Nephron (organoid): ENCODE measurements around the gene BUD23.
"Not testable (repeated sequence)": the region's sequence is repeated elsewhere in the genome, so short reads cannot be mapped to it uniquely, and the experiment has no call there.

ENCODE experiments used
- H3K27ac Mint-ChIP-seq, 3 experiments: 2 replicates each; pipeline ENCODE4 v1.8.0; 2020; ENCODE audit warnings: mixed read lengths in 3 of 3, mild to moderate bottlenecking in 2 of 3, moderate library complexity in 1 of 3
- H3K27me3 Mint-ChIP-seq: 2 replicates; pipeline ENCODE4 v1.8.0; 2021; ENCODE audit warnings: low read depth, mild to moderate bottlenecking, moderate library complexity, mixed read lengths
- H3K36me3 Mint-ChIP-seq: 2 replicates; pipeline ENCODE4 v1.8.0; 2020; ENCODE audit warnings: low read depth, mixed read lengths
- H3K4me1 Mint-ChIP-seq: 2 replicates; pipeline ENCODE4 v1.8.0; 2020; ENCODE audit warnings: mixed read lengths
- H3K4me3 Mint-ChIP-seq, 3 experiments: 2 replicates each; pipeline ENCODE4 v1.8.0; 2020; ENCODE audit warnings: mild to moderate bottlenecking in 3 of 3, mixed read lengths in 3 of 3, moderate library complexity in 2 of 3
- H3K9me3 Mint-ChIP-seq: 2 replicates; pipeline ENCODE4 v1.8.0; 2020; ENCODE audit warnings: mixed read lengths
- TF ChIP-seq, protein P1 (sequence below), 3 experiments: fragments of 200-600 bp; sonication (generic); IDR thresholded peaks; one replicate each; pipeline ENCODE4 v1.5.0; 2021; ENCODE audit warnings: antibody characterized with exemption in 3 of 3; ENCODE audit not compliant: unreplicated experiment in 3 of 3

Gene BUD23

DNA sequence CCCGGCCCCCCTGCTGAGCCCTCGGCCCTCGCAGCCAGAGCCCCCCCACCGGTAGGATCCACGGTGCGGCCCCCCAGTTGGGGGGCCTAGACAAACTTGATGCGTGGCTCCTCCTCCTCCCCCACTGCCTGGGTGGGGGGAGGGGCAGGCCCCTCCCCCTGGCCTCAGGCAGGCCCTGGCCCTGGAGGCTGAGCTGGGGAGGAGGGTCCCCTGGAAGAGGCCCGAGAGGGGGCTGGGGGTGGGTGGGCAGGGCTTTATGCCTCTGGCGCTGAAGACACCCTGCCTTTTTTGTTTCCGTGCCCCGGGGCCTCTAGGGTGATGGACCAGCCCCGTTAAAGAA lies 12.1 kb upstream of the BUD23 start:
- Mint-ChIP-seq H3K9me3 (no peaks in the 10 kb centered on the region), H3K4me1 (peaks cover 11% of the 10 kb centered on the region), H3K4me3 (no peak overlapping the region), H3K27ac (no peak overlapping the region), H3K27me3 (peaks cover 3% of the 10 kb centered on the region), H3K36me3 (peaks cover 7% of the 10 kb centered on the region)
- TF ChIP-seq, protein P1, sequence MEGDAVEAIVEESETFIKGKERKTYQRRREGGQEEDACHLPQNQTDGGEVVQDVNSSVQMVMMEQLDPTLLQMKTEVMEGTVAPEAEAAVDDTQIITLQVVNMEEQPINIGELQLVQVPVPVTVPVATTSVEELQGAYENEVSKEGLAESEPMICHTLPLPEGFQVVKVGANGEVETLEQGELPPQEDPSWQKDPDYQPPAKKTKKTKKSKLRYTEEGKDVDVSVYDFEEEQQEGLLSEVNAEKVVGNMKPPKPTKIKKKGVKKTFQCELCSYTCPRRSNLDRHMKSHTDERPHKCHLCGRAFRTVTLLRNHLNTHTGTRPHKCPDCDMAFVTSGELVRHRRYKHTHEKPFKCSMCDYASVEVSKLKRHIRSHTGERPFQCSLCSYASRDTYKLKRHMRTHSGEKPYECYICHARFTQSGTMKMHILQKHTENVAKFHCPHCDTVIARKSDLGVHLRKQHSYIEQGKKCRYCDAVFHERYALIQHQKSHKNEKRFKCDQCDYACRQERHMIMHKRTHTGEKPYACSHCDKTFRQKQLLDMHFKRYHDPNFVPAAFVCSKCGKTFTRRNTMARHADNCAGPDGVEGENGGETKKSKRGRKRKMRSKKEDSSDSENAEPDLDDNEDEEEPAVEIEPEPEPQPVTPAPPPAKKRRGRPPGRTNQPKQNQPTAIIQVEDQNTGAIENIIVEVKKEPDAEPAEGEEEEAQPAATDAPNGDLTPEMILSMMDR (IDR thresholded peaks at IDR 0.05; ENCODE audit: unreplicated experiment in 3 of 3) = no peak

GRCh38 chr7:73671857-73672445 lies 11.4 kb upstream of the BUD23 start:
- H3K27ac Mint-ChIP-seq = peak overlapping the region in 2 of 3 experiments; percentile 24 to 47
- peaks cover 3% of the 10 kb centered on the region for H3K27me3 Mint-ChIP-seq
- peaks cover 11% of the 10 kb centered on the region for H3K4me1 Mint-ChIP-seq
- H3K9me3 Mint-ChIP-seq = no peaks in the 10 kb centered on the region
- H3K4me3 Mint-ChIP-seq = peak overlapping the region; percentile 37 to 67 (median 58)
- H3K36me3 Mint-ChIP-seq = peaks cover 7% of the 10 kb centered on the region
- TF ChIP-seq, protein P1 (IDR thresholded peaks at IDR 0.05; ENCODE audit: unreplicated experiment in 3 of 3) = no peak

GRCh38 chr7:73674468-73675124 lies 8.8 kb upstream of the BUD23 start:
- TF ChIP-seq, protein P1 (IDR thresholded peaks at IDR 0.05; ENCODE audit: unreplicated experiment in 3 of 3) = no peak
- H3K4me1 Mint-ChIP-seq = peaks cover 9% of the 10 kb centered on the region

DNA sequence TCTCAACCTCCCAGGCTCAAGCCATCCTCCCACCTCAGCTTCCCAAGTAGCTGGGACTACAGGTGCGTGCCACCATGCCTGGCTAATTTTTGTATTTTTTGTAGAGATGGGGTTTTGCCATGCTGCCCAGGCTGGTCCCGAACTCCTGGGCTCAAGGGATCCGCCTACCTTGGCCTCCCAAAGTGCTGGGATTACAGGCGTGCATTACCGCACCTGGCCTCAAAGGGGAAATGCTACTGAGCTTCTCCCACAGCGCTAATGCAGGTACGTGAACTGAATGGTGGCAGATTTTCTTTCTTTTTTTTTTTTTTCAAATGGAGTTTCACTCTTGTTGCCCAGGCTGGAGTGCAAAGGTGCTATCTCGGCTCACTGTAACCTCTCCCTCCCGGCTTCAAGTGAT lies 7.3 kb upstream of the BUD23 start:
- H3K36me3 Mint-ChIP-seq = peaks cover 28% of the 10 kb centered on the region
- H3K27me3 Mint-ChIP-seq, H3K27ac Mint-ChIP-seq, H3K9me3 Mint-ChIP-seq, H3K4me3 Mint-ChIP-seq: not testable (repeated sequence)
- peaks cover 15% of the 10 kb centered on the region for H3K4me1 Mint-ChIP-seq

More at GRCh38 chr7:73674468-73675124, 8.8 kb upstream of the BUD23 start:
- Mint-ChIP-seq H3K27me3 (no peaks in the 10 kb centered on the region), H3K27ac (peak overlapping the region in 1 of 3 experiments; percentile 55), H3K4me3 (no peak overlapping the region), H3K9me3 (no peaks in the 10 kb centered on the region), H3K36me3 (peaks cover 22% of the 10 kb centered on the region)

- Mint-ChIP-seq H3K27me3 (no peaks in the 10 kb centered on the region), H3K4me1 (peaks cover 27% of the 10 kb centered on the region), H3K9me3 (no peaks in the 10 kb centered on the region), H3K36me3 (peaks cover 23% of the 10 kb centered on the region), H3K27ac (no peak overlapping the region), H3K4me3 (peak overlapping the region; percentile 27 to 99 (median 50))
- TF ChIP-seq, protein P1 (IDR thresholded peaks at IDR 0.05; ENCODE audit: unreplicated experiment in 3 of 3) = no peak
Observed at GRCh38 chr7:73678862-73679261, 4.5 kb upstream of the BUD23 start.

- TF ChIP-seq, protein P1 (IDR thresholded peaks at IDR 0.05; ENCODE audit: unreplicated experiment in 3 of 3) = no peak
- H3K27ac Mint-ChIP-seq = no peak overlapping the region
- H3K9me3 Mint-ChIP-seq = no peaks in the 10 kb centered on the region
- H3K4me1 Mint-ChIP-seq = peaks cover 30% of the 10 kb centered on the region
- H3K36me3 Mint-ChIP-seq = peaks cover 23% of the 10 kb centered on the region
- peak overlapping the region; percentile 47 to 99 (median 52) for H3K4me3 Mint-ChIP-seq
- no peaks in the 10 kb centered on the region for H3K27me3 Mint-ChIP-seq
Observed at GRCh38 chr7:73679709-73680108, 3.7 kb upstream of the BUD23 start.
